ENCODE results near the gene MRGPRX2. TPM values are rescaled to one million over a fixed set of nuclear protein-coding genes. Genes with fewer than 3 reads are reported as not detected.

Gene MRGPRX2
- polyA plus RNA-seq, 2 of the 4 experiments (the other 2 are of a cell fraction): not detected

DNA sequence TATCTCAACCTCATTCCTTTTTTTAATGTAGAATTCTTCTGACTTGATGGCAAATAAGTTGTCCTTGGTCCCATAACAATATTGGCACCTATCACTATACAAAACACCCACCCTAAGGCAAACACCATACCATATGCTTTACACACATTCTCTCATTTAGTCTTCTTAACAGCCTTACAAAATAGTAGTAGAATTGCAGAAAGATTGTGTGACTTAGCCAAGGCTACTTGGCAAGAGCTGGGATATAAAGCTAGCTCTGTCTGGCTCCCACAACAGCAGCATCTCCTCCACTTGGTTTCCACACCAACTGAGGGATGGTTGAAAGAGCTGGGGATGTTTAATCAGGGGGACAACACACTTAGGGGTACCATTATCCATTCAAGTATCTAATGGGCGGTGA, 46.6 kb upstream of the MRGPRX2 start:
- TF ChIP-seq KDM5A (IDR thresholded peaks at IDR 0.05) (no peak), HOXB5 (CRISPR knock-in tag; IDR thresholded peaks at IDR 0.05) (no peak), CHD2 (IDR thresholded peaks at IDR 0.05; ENCODE audit: low read length, partially characterized antibody) (no peak), ZNF302 (CRISPR knock-in tag; IDR thresholded peaks at IDR 0.05) (no peak), FOSL2 (IDR thresholded peaks at IDR 0.05) (no peak), FOSL2 (CRISPR knock-in tag; IDR thresholded peaks at IDR 0.05) (no peak), EP300 (IDR thresholded peaks at IDR 0.05) (no peak), HDAC2 (IDR thresholded peaks at IDR 0.05) (no peak), CEBPB (IDR thresholded peaks at IDR 0.05) (no peak), SREBF2 (IDR thresholded peaks at IDR 0.05) (no peak)
- TF ChIP-seq, protein P1, sequence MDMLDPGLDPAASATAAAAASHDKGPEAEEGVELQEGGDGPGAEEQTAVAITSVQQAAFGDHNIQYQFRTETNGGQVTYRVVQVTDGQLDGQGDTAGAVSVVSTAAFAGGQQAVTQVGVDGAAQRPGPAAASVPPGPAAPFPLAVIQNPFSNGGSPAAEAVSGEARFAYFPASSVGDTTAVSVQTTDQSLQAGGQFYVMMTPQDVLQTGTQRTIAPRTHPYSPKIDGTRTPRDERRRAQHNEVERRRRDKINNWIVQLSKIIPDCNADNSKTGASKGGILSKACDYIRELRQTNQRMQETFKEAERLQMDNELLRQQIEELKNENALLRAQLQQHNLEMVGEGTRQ (IDR thresholded peaks at IDR 0.05): no peak
- TF ChIP-seq, protein P2, sequence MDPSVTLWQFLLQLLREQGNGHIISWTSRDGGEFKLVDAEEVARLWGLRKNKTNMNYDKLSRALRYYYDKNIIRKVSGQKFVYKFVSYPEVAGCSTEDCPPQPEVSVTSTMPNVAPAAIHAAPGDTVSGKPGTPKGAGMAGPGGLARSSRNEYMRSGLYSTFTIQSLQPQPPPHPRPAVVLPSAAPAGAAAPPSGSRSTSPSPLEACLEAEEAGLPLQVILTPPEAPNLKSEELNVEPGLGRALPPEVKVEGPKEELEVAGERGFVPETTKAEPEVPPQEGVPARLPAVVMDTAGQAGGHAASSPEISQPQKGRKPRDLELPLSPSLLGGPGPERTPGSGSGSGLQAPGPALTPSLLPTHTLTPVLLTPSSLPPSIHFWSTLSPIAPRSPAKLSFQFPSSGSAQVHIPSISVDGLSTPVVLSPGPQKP (IDR thresholded peaks at IDR 0.05; ENCODE audit: low read depth, low read length): no peak
- TF ChIP-seq, protein P3, sequence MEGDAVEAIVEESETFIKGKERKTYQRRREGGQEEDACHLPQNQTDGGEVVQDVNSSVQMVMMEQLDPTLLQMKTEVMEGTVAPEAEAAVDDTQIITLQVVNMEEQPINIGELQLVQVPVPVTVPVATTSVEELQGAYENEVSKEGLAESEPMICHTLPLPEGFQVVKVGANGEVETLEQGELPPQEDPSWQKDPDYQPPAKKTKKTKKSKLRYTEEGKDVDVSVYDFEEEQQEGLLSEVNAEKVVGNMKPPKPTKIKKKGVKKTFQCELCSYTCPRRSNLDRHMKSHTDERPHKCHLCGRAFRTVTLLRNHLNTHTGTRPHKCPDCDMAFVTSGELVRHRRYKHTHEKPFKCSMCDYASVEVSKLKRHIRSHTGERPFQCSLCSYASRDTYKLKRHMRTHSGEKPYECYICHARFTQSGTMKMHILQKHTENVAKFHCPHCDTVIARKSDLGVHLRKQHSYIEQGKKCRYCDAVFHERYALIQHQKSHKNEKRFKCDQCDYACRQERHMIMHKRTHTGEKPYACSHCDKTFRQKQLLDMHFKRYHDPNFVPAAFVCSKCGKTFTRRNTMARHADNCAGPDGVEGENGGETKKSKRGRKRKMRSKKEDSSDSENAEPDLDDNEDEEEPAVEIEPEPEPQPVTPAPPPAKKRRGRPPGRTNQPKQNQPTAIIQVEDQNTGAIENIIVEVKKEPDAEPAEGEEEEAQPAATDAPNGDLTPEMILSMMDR (IDR thresholded peaks at IDR 0.05): no peak
- 89% methylated on average over 1 of the region's 1 CpG for WGBS (ENCODE audit: missing lambda C conversion rate)
- Histone ChIP-seq H3K9me3 (no peaks in the 10 kb centered on the region), H3K27ac (no peak overlapping the region), H3K4me2 (no peak overlapping the region), H3K4me3 (no peak overlapping the region), H3K4me1 (peaks cover 4% of the 10 kb centered on the region; the same call in 2 of the 3 replicates)
- ChIA-PET POLR2A (interaction anchor here (0.6 kb wide), 1 partner anchor 10 kb away, joined by 3 read pairs; no protein-coding TSS in a partner anchor), CTCF (interaction anchor here (1.6 kb wide), 1 partner anchor 36 kb away, joined by 5 read pairs; no protein-coding TSS in a partner anchor)
- DNase-seq (ENCODE audit: low read depth in 1 of 2, low spot score in 1 of 2): no peak
- no peak for ATAC-seq
- FAIRE-seq: no peak

DNA sequence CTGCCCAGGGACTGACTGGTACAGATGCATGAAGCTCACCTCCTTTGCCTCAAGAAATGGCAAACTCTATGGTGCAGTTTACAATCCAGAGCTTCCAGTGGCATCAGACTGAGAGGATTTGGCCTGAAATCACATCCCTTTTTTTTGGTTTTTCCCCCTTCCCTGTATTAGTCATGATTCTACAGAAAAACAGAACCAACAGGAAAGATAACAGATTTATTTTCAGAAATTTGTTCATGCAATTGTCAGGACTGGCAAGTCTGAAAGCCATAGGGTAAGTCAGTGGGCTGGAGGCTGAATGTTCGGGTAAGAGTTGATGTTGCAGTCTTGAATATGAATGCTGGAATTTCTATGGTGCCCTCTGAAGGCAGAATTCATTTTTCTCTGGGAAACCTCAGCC, 44.5 kb upstream of the MRGPRX2 start:
- H3K4me3 ChIP-seq: no peak overlapping the region
- H3K9me3 ChIP-seq: no peaks in the 10 kb centered on the region; the same call in 2 of the 3 replicates
- ChIA-PET CTCF (no interaction called here), POLR2A (no interaction called here)
- H3K4me2 ChIP-seq: no peak overlapping the region
- ATAC-seq: no peak
- peaks cover 10% of the 10 kb centered on the region; the same call in 2 of the 3 replicates for H3K4me1 ChIP-seq
- DNase-seq (ENCODE audit: low read depth in 1 of 2, low spot score in 1 of 2): no peak
- no peak for FAIRE-seq
- TF ChIP-seq, protein P4, sequence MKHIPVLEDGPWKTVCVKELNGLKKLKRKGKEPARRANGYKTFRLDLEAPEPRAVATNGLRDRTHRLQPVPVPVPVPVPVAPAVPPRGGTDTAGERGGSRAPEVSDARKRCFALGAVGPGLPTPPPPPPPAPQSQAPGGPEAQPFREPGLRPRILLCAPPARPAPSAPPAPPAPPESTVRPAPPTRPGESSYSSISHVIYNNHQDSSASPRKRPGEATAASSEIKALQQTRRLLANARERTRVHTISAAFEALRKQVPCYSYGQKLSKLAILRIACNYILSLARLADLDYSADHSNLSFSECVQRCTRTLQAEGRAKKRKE (CRISPR knock-in tag; IDR thresholded peaks at IDR 0.05; ENCODE audit: low read depth): no peak
- TF ChIP-seq FOSB (CRISPR knock-in tag; IDR thresholded peaks at IDR 0.05) (no peak), HOXA7 (CRISPR knock-in tag; IDR thresholded peaks at IDR 0.05) (no peak), NR3C1 (IDR thresholded peaks at IDR 0.05) (no peak), CHD2 (IDR thresholded peaks at IDR 0.05; ENCODE audit: low read length, partially characterized antibody) (no peak), GATA3 (IDR thresholded peaks at IDR 0.05; ENCODE audit: borderline replicate concordance) (no peak), TP53 (CRISPR knock-in tag; IDR thresholded peaks at IDR 0.05) (no peak), JUNB (IDR thresholded peaks at IDR 0.05) (no peak), EHF (CRISPR knock-in tag; IDR thresholded peaks at IDR 0.05) (no peak), NPAS2 (CRISPR knock-in tag; IDR thresholded peaks at IDR 0.05; ENCODE audit: borderline replicate concordance) (no peak), MAZ (IDR thresholded peaks at IDR 0.05; ENCODE audit: borderline replicate concordance, low read depth, low read length) (no peak), ZNF302 (CRISPR knock-in tag; IDR thresholded peaks at IDR 0.05) (no peak), EHMT2 (IDR thresholded peaks at IDR 0.05; ENCODE audit: low read depth) (no peak), RFX5 (IDR thresholded peaks at IDR 0.05) (no peak), CEBPB (IDR thresholded peaks at IDR 0.05) (no peak)
- TF ChIP-seq, protein P5, sequence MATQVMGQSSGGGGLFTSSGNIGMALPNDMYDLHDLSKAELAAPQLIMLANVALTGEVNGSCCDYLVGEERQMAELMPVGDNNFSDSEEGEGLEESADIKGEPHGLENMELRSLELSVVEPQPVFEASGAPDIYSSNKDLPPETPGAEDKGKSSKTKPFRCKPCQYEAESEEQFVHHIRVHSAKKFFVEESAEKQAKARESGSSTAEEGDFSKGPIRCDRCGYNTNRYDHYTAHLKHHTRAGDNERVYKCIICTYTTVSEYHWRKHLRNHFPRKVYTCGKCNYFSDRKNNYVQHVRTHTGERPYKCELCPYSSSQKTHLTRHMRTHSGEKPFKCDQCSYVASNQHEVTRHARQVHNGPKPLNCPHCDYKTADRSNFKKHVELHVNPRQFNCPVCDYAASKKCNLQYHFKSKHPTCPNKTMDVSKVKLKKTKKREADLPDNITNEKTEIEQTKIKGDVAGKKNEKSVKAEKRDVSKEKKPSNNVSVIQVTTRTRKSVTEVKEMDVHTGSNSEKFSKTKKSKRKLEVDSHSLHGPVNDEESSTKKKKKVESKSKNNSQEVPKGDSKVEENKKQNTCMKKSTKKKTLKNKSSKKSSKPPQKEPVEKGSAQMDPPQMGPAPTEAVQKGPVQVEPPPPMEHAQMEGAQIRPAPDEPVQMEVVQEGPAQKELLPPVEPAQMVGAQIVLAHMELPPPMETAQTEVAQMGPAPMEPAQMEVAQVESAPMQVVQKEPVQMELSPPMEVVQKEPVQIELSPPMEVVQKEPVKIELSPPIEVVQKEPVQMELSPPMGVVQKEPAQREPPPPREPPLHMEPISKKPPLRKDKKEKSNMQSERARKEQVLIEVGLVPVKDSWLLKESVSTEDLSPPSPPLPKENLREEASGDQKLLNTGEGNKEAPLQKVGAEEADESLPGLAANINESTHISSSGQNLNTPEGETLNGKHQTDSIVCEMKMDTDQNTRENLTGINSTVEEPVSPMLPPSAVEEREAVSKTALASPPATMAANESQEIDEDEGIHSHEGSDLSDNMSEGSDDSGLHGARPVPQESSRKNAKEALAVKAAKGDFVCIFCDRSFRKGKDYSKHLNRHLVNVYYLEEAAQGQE (IDR thresholded peaks at IDR 0.05): no peak
- TF ChIP-seq, protein P6, sequence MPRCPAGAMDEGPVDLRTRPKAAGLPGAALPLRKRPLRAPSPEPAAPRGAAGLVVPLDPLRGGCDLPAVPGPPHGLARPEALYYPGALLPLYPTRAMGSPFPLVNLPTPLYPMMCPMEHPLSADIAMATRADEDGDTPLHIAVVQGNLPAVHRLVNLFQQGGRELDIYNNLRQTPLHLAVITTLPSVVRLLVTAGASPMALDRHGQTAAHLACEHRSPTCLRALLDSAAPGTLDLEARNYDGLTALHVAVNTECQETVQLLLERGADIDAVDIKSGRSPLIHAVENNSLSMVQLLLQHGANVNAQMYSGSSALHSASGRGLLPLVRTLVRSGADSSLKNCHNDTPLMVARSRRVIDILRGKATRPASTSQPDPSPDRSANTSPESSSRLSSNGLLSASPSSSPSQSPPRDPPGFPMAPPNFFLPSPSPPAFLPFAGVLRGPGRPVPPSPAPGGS (IDR thresholded peaks at IDR 0.05): no peak
- TF ChIP-seq, protein P7, sequence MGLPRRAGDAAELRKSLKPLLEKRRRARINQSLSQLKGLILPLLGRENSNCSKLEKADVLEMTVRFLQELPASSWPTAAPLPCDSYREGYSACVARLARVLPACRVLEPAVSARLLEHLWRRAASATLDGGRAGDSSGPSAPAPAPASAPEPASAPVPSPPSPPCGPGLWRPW (IDR thresholded peaks at IDR 0.05): no peak
- no peak overlapping the region for H3K27ac ChIP-seq
- WGBS (ENCODE audit: missing lambda C conversion rate): 13% methylated on average over 1 of the region's 1 CpG

Measured in A549 (cell line).